A673 (cell line): Measurements from ENCODE around the gene LAMP5.

ENCODE experiments used
- CTCF ChIP-seq: fragments of 300-800, 200-600 bp; sonication (generic); conservative IDR thresholded peaks from 2 replicates; pipeline ENCODE4 v1.5.1; 2017; ENCODE audit warnings: low read depth, mild to moderate bottlenecking, antibody characterized with exemption, low read length, moderate library complexity, mixed read lengths
- EZH2 ChIP-seq: fragments of 200-600 bp; sonication (generic); IDR thresholded peaks from 2 replicates; pipeline ENCODE4 v1.6.1; 2017; ENCODE audit warnings: borderline replicate concordance, low read depth, mild to moderate bottlenecking, mixed read lengths, antibody characterized with exemption, low read length; ENCODE audit not compliant: poor library complexity, severe bottlenecking

GRCh38 chr20:9491324-9491723 is 23.1 kb upstream of the LAMP5 start:
- TF ChIP-seq CTCF (no peak), EZH2 (no peak)
